ENCODE data around the gene ULBP3.

DNA sequence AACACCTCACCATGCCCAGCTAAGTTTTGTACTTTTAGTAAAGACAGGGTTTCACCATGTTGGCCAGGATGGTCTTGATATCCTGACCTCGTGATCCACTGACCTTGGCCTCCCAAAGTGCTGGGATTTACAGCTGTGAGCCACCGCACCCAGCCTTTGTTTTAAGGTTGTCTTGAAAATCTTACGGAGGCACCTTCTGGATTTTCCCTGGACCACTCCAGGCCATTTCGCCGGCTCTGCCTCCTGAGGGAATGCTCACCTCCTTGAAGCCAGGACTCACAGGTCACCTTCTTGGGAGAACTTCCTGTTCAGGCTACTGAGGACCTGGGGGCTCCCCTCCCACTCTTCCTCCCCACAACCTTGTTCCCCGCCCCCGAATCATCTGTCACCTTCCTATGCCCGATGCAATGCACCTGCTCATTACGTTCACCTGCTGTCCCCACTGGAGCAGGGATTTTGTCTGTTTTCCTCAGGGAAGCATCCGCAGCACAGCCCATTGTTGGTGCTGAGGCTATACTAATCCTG lies 24.2 kb downstream of the ULBP3 start:
- TF ChIP-seq POLR2A (IDR thresholded peaks at IDR 0.05; ENCODE audit: borderline replicate concordance, extremely low read depth, insufficient read depth, insufficient read length), result no peak
- TF ChIP-seq YY1 (IDR thresholded peaks at IDR 0.05; ENCODE audit: extremely low read depth, insufficient replicate concordance, low read depth, low read length), result no peak
- TF ChIP-seq, protein P1, sequence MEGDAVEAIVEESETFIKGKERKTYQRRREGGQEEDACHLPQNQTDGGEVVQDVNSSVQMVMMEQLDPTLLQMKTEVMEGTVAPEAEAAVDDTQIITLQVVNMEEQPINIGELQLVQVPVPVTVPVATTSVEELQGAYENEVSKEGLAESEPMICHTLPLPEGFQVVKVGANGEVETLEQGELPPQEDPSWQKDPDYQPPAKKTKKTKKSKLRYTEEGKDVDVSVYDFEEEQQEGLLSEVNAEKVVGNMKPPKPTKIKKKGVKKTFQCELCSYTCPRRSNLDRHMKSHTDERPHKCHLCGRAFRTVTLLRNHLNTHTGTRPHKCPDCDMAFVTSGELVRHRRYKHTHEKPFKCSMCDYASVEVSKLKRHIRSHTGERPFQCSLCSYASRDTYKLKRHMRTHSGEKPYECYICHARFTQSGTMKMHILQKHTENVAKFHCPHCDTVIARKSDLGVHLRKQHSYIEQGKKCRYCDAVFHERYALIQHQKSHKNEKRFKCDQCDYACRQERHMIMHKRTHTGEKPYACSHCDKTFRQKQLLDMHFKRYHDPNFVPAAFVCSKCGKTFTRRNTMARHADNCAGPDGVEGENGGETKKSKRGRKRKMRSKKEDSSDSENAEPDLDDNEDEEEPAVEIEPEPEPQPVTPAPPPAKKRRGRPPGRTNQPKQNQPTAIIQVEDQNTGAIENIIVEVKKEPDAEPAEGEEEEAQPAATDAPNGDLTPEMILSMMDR (IDR thresholded peaks at IDR 0.05 in 2 of 3, conservative IDR thresholded peaks at IDR 0.05 in 1 of 3; ENCODE audit: borderline replicate concordance in 1 of 3, insufficient read depth in 1 of 3, low read depth in 2 of 3, low read length in 2 of 3), result no peak
- no peak for TF ChIP-seq EGR1 (IDR thresholded peaks at IDR 0.05; ENCODE audit: low read depth)
- TF ChIP-seq POLR2AphosphoS5 (IDR thresholded peaks at IDR 0.05; ENCODE audit: low read depth, low read length), result no peak
- TF ChIP-seq, protein P2, sequence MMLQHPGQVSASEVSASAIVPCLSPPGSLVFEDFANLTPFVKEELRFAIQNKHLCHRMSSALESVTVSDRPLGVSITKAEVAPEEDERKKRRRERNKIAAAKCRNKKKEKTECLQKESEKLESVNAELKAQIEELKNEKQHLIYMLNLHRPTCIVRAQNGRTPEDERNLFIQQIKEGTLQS (IDR thresholded peaks at IDR 0.05), result no peak
- TF ChIP-seq SP1 (IDR thresholded peaks at IDR 0.05; ENCODE audit: low read depth), result no peak
- TF ChIP-seq RAD21 (IDR thresholded peaks at IDR 0.05; ENCODE audit: low read depth), result no peak
- TF ChIP-seq, protein P3, sequence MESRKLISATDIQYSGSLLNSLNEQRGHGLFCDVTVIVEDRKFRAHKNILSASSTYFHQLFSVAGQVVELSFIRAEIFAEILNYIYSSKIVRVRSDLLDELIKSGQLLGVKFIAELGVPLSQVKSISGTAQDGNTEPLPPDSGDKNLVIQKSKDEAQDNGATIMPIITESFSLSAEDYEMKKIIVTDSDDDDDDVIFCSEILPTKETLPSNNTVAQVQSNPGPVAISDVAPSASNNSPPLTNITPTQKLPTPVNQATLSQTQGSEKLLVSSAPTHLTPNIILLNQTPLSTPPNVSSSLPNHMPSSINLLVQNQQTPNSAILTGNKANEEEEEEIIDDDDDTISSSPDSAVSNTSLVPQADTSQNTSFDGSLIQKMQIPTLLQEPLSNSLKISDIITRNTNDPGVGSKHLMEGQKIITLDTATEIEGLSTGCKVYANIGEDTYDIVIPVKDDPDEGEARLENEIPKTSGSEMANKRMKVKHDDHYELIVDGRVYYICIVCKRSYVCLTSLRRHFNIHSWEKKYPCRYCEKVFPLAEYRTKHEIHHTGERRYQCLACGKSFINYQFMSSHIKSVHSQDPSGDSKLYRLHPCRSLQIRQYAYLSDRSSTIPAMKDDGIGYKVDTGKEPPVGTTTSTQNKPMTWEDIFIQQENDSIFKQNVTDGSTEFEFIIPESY (IDR thresholded peaks at IDR 0.05; ENCODE audit: extremely low read depth, insufficient replicate concordance, low read length), result no peak
- no peak for TF ChIP-seq EZH2 (IDR thresholded peaks at IDR 0.05)

Data from HCT116 (cell line).